Stimulated activated memory B cell treated with anti-CD40 and anti-IgM and Interleukin-4, amounts not matched to agents 10 μg/mL and 1 μg/mL and 100 μg/mL, for 72 hours (primary cell): Measurements from ENCODE around the gene MCM3AP.

Source experiments
- ATAC-seq: fragments of 150-1000 bp; cut with Tn5 transposase; 2 replicates; pipeline ENCODE4 v1.10.0; 2021
- H3K27ac Mint-ChIP-seq: one replicate; pipeline ENCODE4 v1.8.0; 2022; ENCODE audit warnings: mild to moderate bottlenecking, mixed read lengths
- H3K27me3 Mint-ChIP-seq: one replicate; pipeline ENCODE4 v1.8.0; 2022; ENCODE audit warnings: mixed read lengths
- H3K36me3 Mint-ChIP-seq: one replicate; pipeline ENCODE4 v1.8.0; 2022; ENCODE audit warnings: mixed read lengths
- H3K4me1 Mint-ChIP-seq: one replicate; pipeline ENCODE4 v1.8.0; 2022; ENCODE audit warnings: mixed read lengths
- H3K4me3 Mint-ChIP-seq: one replicate; pipeline ENCODE4 v1.8.0; 2022; ENCODE audit warnings: mild to moderate bottlenecking, moderate library complexity, mixed read lengths
- H3K9me3 Mint-ChIP-seq: one replicate; pipeline ENCODE4 v1.8.0; 2022; ENCODE audit warnings: mixed read lengths

The MCM3AP gene

DNA sequence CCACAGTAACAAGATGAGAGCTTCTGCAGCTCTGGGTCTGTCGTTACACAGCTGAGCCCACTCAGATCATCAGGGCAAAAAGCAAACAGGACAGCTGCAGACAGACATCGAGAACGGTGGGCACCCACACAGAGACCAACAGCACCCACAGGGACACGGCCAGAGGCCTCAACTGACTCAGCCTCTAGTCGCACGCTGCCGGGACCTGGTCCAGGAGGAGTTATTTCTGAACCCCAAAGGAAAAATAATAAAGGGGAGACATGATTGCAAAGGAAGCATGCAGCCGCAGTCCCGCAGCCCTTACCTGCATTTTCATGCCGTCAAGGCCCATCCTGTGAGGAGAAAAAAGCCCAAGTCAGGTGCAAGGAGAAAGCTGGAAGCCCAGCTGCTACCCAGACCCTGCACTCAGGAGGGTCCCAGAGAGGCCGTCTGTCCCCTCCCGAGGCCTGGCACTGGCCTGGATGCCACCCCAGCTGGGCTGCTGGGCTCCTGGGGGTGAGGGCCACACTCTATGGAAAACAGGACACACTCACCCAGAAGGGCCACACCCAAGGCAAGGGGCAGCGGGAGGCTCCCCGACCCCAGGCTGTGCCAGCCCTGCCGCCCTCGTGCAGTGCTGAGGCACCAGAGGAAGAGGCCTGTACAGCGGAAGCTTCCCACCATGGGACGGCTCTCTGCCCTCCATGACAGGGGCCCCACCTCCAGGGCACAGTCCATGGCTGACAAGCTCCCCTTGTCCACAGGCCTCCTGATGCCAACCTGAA lies 72.5 kb downstream of the MCM3AP start:
- Mint-ChIP-seq H3K27me3 (no peaks in the 10 kb centered on the region), H3K4me1 (no peaks in the 10 kb centered on the region), H3K9me3 (no peaks in the 10 kb centered on the region), H3K27ac (no peak overlapping the region), H3K36me3 (peaks cover 44% of the 10 kb centered on the region), H3K4me3 (no peak overlapping the region)
- no peak for ATAC-seq

DNA sequence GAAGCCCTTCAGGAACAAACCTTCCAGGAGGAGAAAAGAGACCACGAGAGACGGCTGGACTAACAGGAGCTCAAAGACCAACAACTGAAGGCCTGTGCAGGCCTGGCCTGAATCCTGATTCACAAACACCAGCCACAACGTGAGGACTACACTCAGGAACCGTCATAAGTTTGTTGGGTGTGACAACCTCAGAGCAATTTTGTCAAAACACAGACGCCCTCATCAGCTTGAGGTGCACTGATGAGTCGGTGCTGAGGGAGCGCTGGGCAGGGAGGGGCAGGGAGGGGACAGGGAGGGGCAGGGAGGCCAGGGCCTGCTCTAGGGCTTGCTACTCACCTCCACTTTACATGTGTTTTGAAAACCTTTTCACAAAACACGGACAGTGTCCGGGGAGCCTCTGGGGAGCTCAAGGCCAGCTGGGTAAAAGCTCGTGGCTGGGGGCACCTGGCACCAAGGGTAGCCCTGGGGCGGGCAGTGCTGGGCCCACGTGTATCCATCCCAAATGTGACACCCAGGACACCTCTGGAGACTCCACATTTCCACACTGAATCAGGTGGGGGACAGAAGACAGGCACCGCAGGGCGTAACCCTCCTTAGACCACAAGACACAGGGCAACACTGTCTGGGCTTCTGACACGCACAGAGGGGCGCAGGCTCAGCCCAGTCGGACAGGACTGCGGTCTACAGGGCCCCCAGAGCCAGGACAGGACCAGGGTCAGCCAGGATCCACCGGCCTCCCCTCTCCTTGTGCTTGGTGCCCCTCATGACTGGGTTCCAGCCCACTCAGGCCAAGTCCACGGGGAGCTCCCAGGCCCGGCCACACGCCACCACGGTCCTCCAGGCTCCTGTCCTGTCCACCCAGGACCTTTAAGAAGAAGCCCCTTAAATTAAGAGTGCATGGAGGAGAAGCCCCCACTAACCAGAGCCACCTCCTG lies 73.4 kb downstream of the MCM3AP start:
- peaks cover 50% of the 10 kb centered on the region for H3K36me3 Mint-ChIP-seq

DNA sequence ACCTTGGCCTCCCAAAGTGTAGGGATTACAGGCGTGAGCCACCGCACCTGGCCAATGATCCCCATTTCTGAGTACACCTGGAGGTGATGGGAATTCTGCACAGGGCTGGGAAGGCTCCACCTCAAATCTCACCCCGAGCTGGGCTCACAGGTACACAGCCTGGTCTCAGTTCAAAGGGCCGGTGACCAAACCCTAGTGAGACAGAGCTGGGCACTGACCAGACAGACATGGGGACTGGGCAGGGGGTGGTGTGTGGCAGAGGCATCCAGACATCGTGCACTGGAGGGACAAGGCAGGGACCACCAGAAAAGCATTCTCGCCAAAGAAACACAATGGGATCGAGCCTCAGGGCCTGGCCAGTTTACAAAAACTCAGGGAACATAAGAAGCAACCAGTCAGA lies 74.0 kb downstream of the MCM3AP start:
- H3K9me3 Mint-ChIP-seq: no peaks in the 10 kb centered on the region
- H3K4me1 Mint-ChIP-seq: no peaks in the 10 kb centered on the region
- no peaks in the 10 kb centered on the region for H3K27me3 Mint-ChIP-seq
- H3K36me3 Mint-ChIP-seq: peaks cover 53% of the 10 kb centered on the region
- no peak for ATAC-seq
- H3K27ac Mint-ChIP-seq: no peak overlapping the region
- H3K4me3 Mint-ChIP-seq: no peak overlapping the region

More for the DNA sequence above, 73.4 kb downstream of the MCM3AP start:
- ATAC-seq: no peak
- Mint-ChIP-seq H3K27ac (no peak overlapping the region), H3K4me3 (no peak overlapping the region), H3K27me3 (no peaks in the 10 kb centered on the region), H3K4me1 (no peaks in the 10 kb centered on the region), H3K9me3 (no peaks in the 10 kb centered on the region)

DNA sequence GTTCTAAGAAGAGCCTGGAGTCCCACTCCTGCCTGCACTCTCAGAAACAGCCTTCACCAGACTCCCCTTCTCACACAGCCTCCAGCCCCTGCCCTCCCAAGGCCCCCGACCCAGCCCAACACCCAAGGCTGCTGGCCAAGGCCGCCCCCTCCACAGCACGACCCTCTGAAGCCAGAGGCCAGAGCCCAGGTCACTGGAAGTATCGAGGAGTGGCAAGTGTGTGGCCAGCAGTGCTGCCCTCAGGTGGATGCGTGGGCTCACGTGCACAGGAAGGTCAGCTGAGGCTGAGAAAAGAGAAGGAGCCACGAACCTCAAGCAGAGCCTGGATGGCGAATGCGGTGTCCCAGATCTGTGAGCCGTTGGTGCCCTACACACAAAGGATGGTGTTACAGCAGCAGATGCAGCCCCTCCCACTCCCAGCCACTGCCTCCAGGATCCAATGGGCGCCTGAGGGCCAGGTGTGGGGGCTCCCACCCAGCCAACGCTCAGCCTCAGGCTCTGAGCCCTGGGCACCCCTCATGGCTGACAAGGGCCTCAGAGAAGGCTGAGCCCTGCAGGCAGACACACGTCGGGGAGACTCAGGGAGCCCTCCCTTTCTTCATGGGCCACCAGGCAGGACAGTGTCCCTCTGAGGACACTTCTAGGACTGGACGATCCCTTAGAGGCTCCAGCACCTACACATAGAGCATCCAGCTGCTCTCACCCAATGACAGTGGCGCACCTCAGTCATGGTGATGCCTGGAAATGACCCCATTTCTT lies 74.9 kb downstream of the MCM3AP start:
- H3K27me3 Mint-ChIP-seq: no peaks in the 10 kb centered on the region

DNA sequence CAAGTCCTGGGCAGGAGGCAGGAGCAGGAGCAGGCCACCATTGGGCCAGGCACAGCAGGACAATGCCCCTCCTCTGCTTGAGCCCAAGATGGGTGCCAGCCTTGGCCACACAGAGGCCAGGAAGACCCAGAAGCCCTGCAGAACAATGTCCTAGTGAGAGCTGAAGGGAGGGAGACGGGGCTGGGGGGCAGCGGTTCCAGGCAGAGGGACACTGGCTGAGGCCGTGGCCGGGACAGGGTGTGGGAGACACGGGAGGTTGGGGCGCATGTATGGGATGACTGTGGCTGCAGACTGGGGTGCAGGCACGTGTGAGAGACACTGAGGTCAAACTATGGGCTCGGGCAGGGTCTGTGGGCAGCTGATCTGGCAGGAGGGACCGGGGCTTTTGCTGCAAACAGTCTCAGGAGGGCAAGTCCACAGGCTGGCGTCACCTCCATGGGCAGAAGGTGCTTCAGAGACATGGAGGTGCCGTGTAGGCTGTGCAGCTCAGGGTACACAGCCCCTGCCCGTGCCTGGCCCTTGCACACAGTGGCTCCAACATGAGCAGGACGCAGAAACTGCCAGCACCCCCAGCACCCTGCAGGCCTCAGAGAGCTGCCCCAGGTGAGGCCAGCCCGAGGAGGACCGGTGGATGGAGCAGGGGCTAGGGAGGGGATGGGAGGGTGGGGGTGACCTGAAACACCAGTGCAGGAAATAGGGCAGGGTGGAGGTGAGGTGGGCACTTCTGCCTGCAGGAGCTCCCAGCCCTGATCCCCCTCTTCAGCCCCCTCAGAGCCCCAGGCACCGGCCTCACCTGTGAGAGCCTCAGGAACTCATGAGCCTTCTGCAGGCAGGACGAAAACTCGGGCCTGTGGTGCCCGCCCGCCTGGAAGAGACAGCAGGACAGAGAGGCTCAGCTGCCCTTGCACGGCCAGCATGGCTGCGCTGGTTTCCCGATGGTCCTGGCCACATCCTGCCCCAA lies 76.4 kb downstream of the MCM3AP start:
- Mint-ChIP-seq H3K4me1 (no peaks in the 10 kb centered on the region), H3K4me3 (no peak overlapping the region), H3K9me3 (no peaks in the 10 kb centered on the region), H3K27ac (no peak overlapping the region), H3K36me3 (peaks cover 61% of the 10 kb centered on the region), H3K27me3 (no peaks in the 10 kb centered on the region)
- no peak for ATAC-seq

More for the DNA sequence above, 74.9 kb downstream of the MCM3AP start:
- ATAC-seq: no peak
- Mint-ChIP-seq H3K9me3 (no peaks in the 10 kb centered on the region), H3K4me3 (no peak overlapping the region), H3K4me1 (no peaks in the 10 kb centered on the region), H3K27ac (no peak overlapping the region), H3K36me3 (peaks cover 55% of the 10 kb centered on the region)

DNA sequence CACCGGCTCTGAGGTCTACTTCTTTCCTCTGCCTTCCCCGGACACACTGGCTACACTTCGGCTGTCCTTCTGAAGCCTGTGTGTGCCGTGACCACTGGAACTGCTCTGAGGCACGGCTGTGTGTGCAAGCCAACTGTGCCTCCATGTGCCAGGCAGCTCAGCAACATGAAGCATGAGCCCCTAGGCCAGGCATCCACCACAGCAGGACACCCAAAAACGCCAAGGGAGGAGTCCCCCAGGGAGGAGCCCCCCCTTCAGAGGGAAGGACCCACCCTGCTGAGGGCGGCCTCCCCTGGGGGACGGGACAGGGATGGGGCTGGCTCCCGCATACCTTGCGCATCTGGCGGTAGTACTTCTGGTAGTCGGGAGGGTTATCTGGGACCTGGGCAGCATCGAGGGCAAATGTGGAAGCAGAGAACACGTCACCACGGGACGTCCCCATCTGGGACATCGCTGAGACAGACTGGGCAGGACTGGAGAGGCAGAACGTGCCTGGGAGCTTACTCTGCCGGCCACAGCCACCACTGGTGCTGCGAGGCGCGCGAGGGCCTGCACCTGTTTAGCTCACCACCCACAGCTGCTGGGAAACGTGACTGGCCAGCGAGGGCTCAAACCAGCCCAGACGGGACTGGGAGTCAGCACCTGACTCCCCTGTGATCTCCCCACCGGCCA lies 77.4 kb downstream of the MCM3AP start:
- H3K27me3 Mint-ChIP-seq: no peaks in the 10 kb centered on the region
- H3K9me3 Mint-ChIP-seq: no peaks in the 10 kb centered on the region
- no peak overlapping the region for H3K4me3 Mint-ChIP-seq
- H3K36me3 Mint-ChIP-seq: peaks cover 61% of the 10 kb centered on the region
- no peaks in the 10 kb centered on the region for H3K4me1 Mint-ChIP-seq
- no peak overlapping the region for H3K27ac Mint-ChIP-seq
- peak; percentile 46 for ATAC-seq

DNA sequence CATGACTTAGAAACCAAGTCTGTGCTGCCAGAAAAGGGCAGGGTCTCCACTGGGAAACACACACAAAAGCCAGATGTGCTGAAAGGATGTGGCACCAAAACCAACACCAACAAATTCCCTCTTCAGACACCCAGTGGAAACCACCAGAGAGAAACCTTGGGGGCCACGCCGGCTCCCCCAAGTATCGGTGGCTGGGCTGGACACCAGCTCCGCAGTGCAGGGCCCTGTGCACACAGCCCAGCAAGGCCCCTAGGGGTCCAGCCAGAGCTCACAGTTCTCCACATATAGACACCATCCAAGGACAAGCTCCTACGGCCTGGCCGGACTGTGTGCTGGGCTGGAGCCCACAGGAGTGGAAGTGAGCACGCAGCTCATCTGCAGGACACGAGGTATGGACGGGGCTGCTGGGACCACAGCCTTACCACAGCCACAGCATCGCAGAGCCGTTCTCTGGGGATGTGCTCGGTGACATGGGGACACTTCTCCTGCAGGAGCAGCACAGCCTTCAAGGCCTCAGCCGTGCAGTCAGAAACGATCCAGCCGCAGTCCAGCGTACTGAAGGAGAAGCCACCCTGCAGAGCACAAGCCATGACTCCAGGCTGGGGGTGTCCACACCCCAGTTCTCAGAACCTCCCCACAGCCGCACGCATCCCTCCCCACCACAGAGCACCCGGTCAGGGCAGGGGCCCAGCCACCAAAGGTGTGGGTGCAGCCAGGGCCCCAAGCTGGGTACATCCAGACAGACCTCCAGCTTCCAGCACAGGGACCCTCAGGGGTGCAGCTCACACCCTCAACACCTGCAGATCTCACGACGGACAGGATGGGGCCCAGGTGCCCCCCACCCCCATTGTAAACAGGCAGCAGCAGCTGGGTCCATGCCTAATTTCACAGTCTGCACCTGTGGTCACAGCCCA lies 78.1 kb downstream of the MCM3AP start:
- peaks cover 65% of the 10 kb centered on the region for H3K36me3 Mint-ChIP-seq
- no peak overlapping the region for H3K27ac Mint-ChIP-seq
- H3K9me3 Mint-ChIP-seq: no peaks in the 10 kb centered on the region
- H3K4me3 Mint-ChIP-seq: no peak overlapping the region
- no peaks in the 10 kb centered on the region for H3K27me3 Mint-ChIP-seq
- no peaks in the 10 kb centered on the region for H3K4me1 Mint-ChIP-seq
- peak; percentile 3 for ATAC-seq

DNA sequence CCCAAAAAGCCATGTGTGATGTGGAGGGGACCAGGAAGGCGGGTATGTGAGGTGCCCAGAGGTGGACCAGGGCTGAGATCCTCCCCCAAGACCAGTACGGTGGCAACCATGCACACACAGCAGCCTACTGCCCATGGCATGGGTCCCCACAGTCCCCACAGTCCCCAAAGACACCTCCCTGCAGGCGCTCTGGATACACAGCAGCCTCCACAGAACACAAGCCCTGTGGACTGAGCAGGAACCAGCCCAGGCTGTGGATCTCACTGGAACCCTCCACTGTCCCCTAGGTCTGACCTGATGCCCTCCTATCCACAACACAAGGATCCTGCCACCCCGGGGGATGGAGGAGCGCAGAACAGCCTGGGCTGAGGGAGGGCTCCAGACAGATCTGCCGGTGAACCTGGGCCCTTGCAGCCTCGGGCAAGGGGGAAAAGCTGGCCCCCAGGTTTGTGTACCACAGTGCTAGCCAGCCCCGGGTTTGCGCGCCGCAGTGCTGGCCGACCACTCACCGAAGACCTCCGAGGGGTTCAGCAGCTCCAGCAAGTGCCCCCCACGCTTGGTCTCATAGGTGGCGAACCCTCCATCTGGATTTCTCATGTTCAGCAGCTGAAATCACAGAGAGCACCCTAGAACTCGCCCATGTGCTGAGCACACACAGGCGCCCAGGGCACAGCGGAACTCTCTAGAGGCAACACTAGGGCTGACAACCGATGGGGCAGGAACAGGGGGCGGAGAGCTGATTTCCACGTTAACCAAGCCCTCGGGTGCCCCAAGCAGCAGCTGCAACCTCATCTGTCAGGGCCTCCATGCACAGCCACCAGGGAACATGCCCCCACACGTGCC lies 79.0 kb downstream of the MCM3AP start:
- no peak for ATAC-seq
- Mint-ChIP-seq H3K27me3 (no peaks in the 10 kb centered on the region), H3K4me3 (no peak overlapping the region), H3K27ac (peak overlapping the region; percentile 6), H3K9me3 (no peaks in the 10 kb centered on the region), H3K36me3 (peaks cover 60% of the 10 kb centered on the region), H3K4me1 (no peaks in the 10 kb centered on the region)

DNA sequence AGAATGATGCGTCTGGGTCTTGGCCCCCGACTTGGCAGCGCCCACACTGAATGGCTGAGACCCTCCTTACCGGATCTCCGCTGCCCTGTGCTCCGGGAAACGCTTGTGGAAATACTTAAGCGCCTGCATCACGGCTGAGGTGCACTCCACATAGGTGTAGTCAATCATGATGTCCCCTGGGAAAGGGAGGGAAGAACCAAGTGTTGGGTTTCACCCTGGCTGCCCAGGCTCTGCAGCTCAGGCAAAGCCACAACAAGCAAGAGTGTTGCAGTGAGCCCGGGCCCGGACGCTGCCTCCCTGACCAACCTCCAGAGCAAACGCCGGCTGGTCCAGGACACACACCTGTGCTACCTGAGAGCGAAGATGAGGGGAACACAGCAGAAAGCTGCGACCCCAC lies 79.6 kb downstream of the MCM3AP start:
- H3K36me3 Mint-ChIP-seq: peaks cover 61% of the 10 kb centered on the region
- no peaks in the 10 kb centered on the region for H3K4me1 Mint-ChIP-seq
- no peak for ATAC-seq
- H3K9me3 Mint-ChIP-seq: no peaks in the 10 kb centered on the region
- peak overlapping the region; percentile 6 for H3K27ac Mint-ChIP-seq
- no peak overlapping the region for H3K4me3 Mint-ChIP-seq
- no peaks in the 10 kb centered on the region for H3K27me3 Mint-ChIP-seq

DNA sequence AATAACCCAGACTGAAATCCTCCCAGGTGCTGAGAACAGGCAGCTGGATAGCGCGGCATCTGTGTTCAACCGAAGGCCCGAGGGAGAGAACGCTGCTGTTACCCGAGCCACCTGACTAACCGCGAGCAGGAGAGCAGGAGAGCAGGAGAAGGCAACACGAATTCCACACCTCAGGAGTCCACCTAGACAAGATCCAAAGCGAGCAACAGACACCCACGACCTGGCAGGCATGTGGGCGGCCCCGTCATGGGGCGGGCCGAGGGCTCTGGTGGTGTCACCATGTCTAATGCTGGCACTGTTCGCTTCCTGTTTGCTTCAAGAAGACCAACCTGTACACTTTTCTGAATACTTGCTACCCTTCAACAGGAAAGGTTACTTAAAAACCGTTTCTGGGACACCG lies 80.2 kb downstream of the MCM3AP start:
- ATAC-seq: no peak
- H3K27ac Mint-ChIP-seq: no peak overlapping the region
- H3K4me1 Mint-ChIP-seq: no peaks in the 10 kb centered on the region
- no peaks in the 10 kb centered on the region for H3K9me3 Mint-ChIP-seq
- H3K27me3 Mint-ChIP-seq: no peaks in the 10 kb centered on the region
- no peak overlapping the region for H3K4me3 Mint-ChIP-seq
- H3K36me3 Mint-ChIP-seq: peaks cover 67% of the 10 kb centered on the region

DNA sequence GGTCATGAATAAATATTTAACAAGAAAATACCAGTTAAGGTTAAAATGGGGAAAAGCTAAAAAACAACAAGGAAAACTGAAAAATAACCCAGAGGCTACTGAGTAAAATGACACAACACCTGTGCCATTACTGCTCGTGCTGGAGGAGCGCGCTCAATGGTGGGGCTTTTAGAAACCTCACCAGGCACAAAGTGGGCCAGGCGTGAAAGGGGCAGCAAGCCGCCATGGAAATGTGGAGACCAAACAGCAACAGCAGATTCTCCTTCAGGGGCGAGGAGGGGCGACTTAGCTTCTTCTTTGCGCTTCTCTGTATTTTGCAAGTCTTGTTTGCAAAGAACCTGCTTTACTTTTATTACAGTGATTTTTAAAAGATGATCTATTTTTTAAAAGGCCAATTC lies 82.2 kb downstream of the MCM3AP start:
- no peak overlapping the region for H3K27ac Mint-ChIP-seq
- peaks cover 77% of the 10 kb centered on the region for H3K36me3 Mint-ChIP-seq
- no peak for ATAC-seq

DNA sequence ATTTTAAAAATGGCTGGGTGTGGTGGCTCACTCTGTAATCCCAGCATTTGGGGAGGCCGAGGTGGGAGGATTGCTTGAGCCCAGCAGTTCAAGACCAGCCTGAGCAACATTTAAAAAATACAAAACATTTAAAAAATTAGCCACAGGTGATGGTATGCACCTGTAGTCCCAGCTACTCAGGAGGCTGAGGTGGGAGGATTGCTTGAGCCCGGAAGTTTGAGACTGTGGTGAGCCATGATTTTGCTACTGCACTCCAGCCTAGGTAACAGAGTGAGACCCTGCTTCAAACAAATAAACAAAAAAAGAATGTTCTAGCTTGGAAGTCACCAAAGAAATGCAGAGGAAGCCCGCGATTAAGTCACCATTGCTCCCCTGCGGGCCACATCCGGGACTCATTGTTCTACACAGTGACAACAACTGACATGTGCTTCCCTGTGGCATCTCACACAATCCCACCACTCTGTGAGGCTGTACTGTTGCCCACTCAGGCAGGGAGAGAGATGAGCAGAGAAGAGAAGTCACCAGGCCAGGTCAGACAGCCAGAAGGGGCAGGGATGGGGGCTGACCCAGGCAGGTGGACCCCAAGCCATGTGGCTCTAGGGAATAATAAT lies 82.7 kb downstream of the MCM3AP start:
- no peak overlapping the region for H3K27ac Mint-ChIP-seq

More for the DNA sequence above, 82.2 kb downstream of the MCM3AP start:
- Mint-ChIP-seq H3K4me1 (no peaks in the 10 kb centered on the region), H3K9me3 (no peaks in the 10 kb centered on the region), H3K27me3 (no peaks in the 10 kb centered on the region), H3K4me3 (no peak overlapping the region)

More for the DNA sequence above, 82.7 kb downstream of the MCM3AP start:
- no peaks in the 10 kb centered on the region for H3K4me1 Mint-ChIP-seq
- no peaks in the 10 kb centered on the region for H3K27me3 Mint-ChIP-seq
- no peak for ATAC-seq
- no peaks in the 10 kb centered on the region for H3K9me3 Mint-ChIP-seq
- peaks cover 77% of the 10 kb centered on the region for H3K36me3 Mint-ChIP-seq
- H3K4me3 Mint-ChIP-seq: no peak overlapping the region
